HG03095 (cell line): ENCODE data around the gene NR2C1.
A peak's percentile ranks its signal among the peaks of the same experiment; 100 is the strongest.
"Not testable (repeated sequence)": the region's sequence is repeated elsewhere in the genome, so short reads cannot be mapped to it uniquely, and the experiment has no call there.

Experiments
- ATAC-seq: cut with Tn5 transposase; IDR thresholded peaks from one replicate; pipeline ENCODE4 v1.9.1; 2021; ENCODE audit warnings: moderate library complexity; ENCODE audit not compliant: unreplicated experiment

NR2C1 gene

DNA sequence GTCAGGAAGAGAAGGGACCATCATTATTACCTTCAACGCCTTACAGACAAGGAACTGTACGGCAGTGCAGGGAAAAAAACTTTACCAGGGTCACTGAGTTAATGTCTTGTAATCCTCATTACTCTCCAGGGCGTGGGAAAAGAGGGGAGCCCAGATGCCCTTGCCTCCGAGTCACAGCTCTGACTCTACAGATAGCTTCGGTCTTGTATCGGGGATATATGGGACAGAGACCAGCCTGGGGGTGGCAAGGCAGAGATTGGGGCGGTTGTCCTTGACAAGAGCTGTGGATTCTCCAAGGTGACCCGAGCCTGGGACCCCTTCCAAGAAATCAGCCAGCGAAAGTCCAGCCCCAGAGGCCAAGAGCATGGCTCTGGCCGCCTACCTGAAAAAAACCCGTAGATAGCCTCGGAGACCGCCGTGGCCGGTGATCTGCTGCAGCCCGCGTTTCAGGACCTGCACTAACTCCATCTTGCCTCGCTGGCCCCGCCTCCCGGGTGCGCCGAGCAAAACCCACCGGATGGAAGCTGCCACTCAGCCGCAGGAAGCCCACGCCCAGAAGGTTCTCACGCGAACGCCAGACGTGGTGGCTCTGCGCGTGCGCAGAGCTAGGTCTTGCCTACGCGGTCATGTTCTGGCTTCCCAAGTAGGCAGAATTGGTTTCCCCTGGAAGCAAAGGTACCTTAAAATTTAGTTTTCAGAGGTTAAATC, 70.1 kb downstream of the NR2C1 start, which contains the start of gene NDUFA12:
Gene NDUFA12, minus strand, starts transcription at position 485 of the 708 bp plus-strand sequence. Its CDS starts 17 bp downstream, at position 468.
- peak; percentile 99 for ATAC-seq

DNA sequence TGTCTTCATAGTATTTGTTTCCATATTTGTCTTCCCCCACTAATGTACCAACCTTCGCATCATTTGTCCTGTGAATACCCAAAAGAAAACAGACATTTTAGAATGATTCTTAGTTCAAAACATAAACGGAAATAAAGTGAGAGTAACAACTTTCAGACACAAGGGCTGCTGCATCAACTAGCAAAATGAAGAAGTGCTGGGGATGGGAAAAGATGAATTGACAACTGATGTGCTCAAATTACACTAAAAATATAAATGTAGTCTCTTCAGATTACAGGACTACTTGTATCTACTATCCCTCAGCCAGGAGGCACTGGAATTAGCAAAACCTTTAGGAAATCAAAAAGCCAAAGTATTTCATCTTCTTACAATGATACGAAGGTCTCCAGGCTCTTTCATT, 70.7 kb downstream of the NR2C1 start:
- no peak for ATAC-seq

DNA sequence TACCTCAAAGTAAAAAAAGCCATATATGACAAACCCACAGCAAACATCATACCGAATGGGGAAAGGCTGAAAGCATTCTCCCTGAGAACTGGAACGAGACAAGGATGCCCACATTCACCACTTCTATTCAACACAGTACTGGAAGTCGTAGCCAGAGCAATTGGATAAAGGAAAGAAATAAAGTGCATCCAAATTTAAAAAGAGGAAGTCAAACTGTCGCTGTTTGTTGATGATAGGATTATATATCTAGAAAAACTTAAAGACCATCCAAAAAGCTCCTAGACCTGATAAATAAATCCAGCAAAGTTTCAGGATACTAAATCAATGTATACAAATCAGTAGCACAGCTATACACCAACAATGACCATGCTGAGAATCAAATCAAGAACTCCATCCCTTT, 75.1 kb downstream of the NR2C1 start:
- no peak for ATAC-seq

DNA sequence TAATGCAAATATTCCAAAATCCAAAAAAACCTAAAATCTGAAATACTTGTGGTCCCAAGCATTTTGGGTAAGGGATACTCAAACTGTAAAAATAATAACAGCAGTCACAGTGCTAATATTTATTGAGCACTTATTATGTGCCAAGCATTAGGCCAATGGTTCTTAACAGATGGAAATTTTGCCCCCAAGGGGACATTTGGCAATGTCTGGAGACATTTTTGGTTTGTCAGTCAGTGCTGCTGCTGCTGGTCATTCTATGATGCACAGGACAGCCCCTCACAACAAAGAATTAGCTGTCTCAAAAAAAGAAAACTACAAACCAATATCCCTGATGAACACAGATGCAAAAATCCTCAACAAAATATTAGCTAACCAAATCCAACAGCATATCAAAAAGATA, 75.7 kb downstream of the NR2C1 start:
- no peak for ATAC-seq

DNA sequence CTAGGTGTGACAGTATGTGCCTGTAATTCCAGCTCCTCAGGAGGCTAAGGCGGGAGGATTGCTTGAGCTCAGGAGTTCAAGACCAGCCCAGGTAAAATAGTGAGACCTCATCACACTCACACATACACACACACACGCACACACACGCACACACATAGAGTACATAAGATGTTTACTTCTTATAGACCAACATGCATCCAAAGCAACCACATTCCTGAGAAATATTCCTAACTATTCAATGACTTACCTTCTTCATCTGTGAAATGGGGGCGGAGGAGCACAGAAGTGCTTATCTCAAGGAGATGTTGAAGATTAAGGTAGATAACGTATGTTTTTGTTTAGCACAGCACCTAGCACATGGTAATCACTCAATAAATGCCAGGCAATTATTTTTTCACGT, 76.4 kb downstream of the NR2C1 start:
- no peak for ATAC-seq

DNA sequence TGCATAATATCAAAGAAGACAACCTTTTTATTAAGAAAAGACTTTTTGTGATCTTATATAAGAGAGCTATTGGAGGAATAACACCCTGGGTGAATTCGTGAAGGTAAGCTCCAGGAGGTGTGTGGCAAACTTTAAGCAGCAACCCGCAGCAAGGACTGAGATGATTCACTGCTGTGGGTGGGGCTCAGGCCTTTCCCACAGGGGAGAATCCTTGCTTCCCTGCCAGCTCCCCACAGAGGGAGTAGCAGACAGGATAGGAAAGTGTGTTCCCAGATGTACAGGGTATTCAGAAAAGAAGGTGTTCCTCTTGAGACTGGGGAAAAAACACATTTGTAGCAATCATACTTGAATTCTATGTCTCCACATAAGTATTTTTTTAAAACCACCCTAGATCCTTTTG, 79.1 kb downstream of the NR2C1 start:
- ATAC-seq = no peak

DNA sequence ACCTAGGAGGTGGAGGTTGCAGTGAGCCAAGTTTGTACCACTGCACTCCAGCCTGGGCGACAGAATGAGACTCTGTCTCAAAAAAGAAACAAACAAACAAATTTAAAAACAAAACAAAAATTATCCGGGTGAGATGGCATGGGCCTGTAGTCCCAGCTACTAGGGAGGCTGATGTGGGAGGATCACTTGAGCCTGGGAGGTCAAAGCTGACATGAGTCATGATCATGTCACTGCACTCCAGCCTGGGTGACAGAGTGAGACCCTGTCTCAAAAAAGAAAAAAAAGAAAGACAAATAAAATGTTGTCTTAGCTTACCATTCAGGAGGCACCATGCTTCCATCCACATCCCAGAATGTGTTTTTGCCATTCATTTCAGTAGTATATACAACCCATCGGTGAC, 79.6 kb downstream of the NR2C1 start:
- not testable (repeated sequence) for ATAC-seq

DNA sequence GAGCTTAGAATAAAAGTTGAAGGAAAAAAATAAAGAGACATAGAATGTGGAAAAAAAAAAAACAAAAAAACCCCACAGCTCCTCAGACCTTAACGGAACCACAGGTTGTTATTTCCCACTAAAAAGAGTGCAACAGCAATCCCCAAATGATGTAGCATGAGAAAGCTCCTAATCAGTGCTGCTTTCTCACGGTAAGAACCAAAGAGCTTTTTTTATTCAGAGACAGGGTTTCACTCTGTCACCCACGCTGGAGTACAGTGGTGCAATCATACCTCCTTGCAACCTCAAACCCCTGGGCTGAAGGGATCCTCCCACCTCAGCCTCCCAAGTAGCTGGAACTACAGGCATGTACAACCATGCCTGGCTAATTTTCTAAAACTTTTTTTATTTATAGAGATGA, 83.2 kb downstream of the NR2C1 start:
- no peak for ATAC-seq

DNA sequence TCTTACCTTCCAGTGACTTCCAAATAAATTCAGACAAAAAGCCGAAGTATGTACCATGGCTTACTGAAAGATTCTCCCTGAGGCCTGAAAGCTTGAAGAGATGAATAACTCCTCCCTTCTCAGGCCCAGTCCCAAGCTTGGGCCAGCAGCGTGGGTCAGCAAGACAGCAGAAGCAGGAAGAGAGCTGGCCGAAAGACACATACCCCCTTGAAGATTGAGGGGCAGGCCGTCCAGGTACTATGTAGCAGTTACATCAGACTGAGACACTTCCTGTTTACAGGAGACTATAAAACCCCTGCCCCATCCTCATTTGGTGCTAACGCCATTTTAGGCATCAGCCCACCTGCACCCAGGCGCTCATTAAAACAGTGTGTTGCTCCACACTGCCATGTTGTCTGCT, 84.9 kb downstream of the NR2C1 start:
- ATAC-seq = no peak

DNA sequence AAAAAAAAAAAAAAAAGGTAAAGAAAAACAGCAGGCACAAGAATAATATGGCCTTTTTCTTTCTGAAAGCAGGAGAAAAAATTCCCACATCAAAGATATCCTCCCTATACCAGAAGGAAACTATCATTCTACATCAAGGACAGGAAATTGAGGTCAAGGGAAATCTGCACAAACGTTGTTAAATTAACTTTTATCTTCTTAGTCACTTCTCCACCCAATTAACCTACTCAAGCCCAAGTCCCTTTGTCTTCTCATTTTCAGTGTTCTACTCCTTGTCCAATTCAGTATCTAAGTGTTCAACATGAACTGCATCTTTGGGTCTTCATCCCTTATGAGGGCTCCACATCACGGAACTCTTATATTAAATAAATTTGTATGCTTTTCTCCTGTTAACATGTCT, 85.6 kb downstream of the NR2C1 start:
- no peak for ATAC-seq

DNA sequence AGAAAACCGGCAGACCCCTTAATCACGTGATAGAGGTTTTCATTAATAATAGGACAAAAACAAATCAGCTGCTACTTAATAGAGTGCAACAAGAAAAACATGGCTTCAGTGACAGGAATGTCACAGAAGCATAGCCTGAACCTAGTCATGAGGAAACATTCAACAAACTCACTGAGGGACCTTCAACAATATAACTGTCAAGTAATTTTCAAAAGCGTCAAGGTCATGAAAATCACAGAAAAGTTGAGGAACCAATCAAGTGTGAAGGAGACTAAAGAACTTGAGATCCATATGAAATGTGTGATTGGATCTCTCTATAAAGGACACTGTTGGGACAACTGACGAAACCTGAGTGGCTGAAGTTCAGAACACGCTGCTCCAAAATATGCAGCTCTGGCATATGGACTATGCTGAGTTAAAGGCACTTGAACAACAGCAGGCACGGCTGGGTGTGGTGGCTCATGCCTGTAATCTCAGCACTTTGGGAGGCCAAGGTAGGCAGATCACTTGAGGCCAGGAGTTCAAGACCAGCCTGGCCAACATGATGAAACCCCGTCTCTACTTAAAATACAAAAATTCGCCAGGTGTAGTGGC, 86.2 kb downstream of the NR2C1 start:
- ATAC-seq = no peak

DNA sequence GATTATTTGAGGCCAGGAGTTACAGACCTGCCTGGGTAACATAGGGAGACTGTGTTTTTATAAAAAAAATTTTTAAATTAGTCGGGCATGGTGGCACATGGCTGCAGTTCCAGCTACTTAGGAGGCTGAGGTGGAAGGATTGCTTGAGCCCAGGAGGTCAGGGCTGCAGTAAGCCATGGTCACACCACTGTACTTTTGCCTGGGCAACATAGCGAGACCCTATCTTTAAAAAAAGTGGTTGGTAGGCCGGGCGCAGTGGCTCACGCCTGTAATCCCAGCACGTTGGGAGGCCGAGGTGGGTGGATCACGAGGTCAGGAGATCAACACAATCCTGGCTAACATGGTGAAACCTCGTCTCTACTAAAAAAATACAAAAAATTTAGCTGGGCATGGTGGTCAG, 88.3 kb downstream of the NR2C1 start:
- not testable (repeated sequence) for ATAC-seq

DNA sequence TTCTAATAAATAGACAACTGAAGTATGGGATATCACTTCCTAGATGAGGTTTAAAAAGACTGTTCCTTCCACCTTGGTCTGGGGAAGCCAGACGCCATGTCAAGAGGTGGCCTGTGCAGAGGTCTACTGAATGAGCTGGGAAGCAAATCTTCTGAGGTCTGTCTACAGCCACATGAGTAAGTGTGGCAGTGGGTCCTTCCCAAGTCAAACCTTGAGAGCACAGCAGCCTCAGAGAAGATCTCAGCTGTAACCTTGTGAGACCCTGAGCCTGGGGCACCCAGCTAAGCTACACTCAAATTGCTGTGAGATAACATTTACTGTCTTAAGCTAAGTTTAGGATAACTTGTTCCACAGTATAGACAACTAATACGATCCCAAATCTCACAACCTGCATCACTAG, 90.1 kb downstream of the NR2C1 start:
- ATAC-seq = no peak

DNA sequence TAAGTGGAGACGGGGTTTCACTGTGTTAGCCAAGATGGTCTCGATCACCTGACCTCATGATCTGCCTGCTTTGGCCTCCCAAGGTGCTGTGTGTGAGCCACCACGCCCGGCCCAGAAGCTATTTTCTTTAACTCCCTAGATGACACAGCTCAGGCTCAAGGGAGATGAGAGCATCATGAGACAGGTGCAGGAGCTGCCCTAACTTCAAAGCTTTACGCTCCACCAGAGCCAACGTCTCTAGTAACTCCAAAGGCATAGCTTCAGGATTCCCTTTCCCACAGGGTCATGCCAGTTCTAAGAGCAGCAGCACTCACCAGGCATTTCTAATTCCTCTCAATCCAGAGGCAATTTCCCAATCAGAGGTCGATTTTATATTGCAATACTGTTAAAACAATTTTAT, 91.0 kb downstream of the NR2C1 start:
- no peak for ATAC-seq

DNA sequence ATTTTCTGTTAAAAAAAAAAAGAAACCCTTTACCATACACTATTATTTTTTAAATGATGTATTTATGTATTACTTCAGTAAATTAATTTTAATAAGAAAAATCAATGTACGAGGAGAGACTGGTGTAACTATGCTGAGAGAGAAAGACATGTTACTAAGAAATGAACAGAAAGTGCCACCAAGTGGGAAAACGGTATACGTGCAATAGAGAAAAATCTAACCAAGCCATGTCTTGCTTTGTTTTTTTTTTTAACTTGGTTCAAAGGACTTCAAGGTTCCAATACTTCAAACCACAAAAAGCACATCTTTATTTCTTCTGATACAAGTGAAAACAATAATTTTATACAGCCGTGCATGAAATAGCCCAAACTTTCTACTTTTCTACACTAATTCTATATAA, 92.8 kb downstream of the NR2C1 start:
- ATAC-seq = no peak

DNA sequence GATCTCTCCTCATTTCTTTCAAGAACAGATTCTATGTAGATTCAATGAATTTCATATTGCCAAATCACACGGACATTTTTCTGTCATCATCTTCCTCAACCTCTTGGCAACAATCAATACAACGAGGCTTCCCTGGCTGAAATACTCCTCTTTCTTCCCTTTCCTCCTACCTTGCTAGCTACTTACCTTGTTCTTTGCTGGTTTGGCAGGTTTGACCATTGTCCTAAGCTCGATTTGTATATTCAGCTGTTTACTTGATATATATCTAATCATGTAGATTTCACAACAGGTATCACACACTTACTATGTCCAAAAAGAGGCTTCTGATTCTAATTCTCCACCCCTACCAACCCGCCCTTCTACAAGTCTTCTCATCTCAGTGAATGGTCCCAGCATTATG, 93.5 kb downstream of the NR2C1 start:
- no peak for ATAC-seq

DNA sequence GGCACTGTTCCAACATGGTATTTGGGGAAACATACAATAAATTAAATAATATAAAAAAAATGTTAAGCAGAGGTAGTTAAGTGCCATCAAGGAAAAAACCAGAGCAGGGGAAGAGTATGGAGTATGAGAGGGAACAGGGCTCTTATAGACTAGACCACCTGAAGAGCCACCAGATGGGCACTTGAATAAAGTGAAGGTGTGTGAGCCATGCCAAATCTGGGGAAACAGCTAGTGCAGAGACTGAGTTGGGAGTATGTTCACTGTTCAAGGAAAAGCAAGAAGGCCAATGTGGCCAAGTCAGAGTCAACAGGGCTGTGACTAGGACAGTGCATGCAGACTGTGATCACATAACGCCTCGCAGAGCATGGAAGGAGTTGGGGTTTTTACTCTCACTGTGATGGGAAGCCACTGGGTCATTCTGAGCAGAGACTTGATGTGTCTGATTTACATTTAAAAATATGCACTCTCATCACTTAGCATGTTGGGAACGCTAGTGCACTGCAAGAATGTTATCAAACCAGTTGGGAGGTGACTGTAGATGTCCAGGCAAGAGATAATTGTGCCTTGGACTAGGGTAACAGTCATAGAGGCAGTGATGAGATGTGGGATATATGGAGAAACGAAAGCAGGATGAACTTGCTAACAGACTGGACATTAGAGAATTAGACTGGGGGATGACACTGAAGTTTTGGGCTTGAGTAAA, 95.5 kb downstream of the NR2C1 start:
- no peak for ATAC-seq

DNA sequence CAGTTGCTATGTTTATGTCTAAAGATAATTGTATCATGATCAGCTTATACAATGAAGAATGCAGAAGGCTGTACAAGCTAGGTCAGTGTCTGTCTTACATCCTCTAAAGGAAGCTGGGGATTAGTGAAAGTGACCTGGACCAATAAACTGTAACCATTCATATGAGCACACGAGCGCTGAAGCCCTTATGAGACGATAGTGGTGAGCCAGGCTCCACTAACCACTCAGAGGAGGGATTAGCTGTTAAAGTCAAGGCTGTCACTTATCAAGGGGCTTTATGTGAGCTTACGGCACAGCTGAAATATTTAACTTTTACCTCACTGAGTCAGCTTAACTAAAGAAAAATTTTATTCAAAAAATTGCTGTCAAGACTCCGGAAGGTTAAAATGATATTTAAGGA, 100.2 kb downstream of the NR2C1 start:
- ATAC-seq = no peak

DNA sequence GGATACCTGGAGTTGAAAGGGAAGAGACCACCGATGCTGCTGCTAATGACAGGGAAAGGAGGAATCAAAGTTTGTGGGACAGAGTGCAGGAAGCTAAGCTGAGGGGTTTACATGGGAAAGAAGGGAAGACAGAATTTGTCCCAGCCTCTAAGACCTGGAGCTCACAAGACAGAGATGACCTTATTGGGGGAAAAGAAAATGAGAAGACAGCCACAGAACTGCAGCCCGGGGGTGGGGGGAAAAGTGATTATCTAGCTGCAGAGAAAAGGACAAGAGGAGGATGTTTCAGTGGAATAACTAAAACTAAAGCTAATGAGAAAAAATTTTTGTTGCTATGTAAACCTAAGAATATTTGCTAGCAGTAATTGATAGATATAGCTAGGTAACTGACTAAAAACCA, 100.6 kb downstream of the NR2C1 start:
- ATAC-seq = no peak

DNA sequence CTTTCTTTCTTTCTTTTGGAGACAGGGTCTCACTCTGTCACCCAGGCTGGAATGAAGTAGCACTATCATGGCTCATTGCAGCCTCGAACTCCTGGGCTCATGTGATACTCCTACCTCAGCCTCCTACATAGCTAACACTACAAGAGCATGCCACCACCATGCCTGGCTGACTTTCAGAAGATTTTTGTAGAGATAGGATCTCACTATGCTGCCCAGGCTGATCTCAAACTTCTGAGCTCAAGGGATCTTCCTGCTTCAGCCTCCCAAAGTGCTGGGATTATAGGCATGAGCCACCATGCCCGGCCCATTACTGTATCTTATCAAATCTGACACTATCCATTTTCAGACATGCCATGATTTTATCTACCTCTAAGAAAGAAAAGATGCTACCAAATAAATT, 101.5 kb downstream of the NR2C1 start:
- no peak for ATAC-seq

DNA sequence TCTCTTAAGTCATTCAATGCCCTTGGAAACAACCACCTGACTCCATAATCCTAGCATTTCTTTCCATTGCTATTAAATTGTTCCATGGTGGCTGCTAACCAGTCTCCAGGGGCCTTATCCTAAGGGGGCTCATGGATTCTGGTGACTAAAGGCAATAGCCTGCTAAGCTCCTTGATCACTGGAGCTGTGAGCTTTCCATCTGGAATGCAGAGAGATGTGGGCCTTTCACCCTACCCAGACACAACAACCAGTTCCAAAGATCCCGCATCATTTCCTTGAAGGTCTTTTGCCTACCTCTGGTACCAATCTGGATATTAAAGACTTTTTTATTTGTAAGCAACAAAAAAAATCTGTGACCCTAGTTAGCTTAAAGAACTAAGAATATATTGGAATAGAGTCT, 102.9 kb downstream of the NR2C1 start:
- no peak for ATAC-seq
